T-helper 2 cell treated with Interferon-gamma antibody and Interleukin-4, amounts not matched to agents 100 ng/mL and 5 ng/mL, for 36 hours (primary cell): ENCODE measurements around the gene NUP155. TPM values are rescaled to one million over a fixed set of nuclear protein-coding genes. Genes with fewer than 3 reads are reported as not detected.
"Not testable (repeated sequence)": the region's sequence is repeated elsewhere in the genome, so short reads cannot be mapped to it uniquely, and the experiment has no call there.

Source experiments
- intact Hi-C: fragments of 100-400 bp; cut with micrococcal nuclease; formaldehyde crosslinking; loops from one replicate; pipeline ENCODE4 v1.15.1; 2023
- total RNA-seq: library from RNA; stranded (reverse); gene quantifications from 2 replicates; pipeline ENCODE4 v1.2.3, GENCODE V29; 2022

NUP155 gene
- total RNA-seq, 1 donor from 2014 or later: 61.9 TPM

GRCh38 chr5:37283214-37283820 lies 87.6 kb downstream of the NUP155 start:
- intact Hi-C loops: no loop called here

- intact Hi-C loops: no loop called here
Observed at GRCh38 chr5:37275511-37275910, 95.4 kb downstream of the NUP155 start.

GRCh38 chr5:37272511-37272910 lies 98.4 kb downstream of the NUP155 start:
- intact Hi-C loops: no loop called here

DNA sequence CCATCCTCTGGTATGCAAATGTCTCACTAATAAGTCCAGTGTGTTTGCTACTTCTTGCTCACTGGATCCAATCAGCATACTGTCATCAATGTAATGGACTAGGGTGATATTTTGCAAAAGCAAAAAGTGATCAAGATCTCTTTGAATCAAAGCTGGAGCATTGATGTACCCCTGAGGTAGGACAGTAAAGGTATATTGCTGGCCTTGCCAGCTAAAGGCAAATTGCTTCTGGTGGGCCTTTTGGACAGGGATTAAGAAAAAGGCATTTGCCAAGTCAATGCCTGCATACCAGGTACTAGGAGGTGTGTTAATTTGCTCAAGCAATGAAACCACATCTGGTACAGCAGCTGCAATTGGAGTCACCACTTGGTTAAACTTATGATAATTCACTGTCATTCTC lies 102.8 kb downstream of the NUP155 start:
- intact Hi-C loops: not testable (repeated sequence)

DNA sequence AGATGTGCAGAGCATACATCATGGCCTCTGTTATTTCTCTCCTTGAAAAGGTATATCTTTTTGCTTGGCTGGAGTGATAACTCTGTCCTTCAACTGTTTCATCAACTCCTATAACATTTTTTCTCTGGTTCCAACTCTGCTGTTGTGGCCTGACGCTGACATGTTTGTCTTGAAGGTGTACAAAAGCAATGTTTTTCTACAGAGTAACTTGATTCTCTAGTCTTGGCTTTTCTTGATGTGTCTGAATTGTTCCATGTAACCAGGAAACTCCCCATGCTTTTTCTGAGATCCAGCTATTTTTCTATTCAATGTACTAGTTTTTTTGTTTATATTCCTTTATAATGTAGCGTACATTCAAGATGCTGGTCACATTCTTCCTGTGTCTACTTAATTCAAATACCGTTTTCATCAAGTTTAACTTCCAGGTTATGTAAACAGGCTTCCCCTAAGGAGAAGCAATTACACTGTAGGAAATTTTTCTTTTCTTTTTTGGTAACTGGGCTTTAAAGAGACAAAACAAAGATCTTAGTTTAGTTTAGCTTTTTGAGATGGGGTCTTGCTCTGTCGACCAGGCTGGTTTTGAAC lies 115.0 kb downstream of the NUP155 start:
- intact Hi-C loops: no loop called here

DNA sequence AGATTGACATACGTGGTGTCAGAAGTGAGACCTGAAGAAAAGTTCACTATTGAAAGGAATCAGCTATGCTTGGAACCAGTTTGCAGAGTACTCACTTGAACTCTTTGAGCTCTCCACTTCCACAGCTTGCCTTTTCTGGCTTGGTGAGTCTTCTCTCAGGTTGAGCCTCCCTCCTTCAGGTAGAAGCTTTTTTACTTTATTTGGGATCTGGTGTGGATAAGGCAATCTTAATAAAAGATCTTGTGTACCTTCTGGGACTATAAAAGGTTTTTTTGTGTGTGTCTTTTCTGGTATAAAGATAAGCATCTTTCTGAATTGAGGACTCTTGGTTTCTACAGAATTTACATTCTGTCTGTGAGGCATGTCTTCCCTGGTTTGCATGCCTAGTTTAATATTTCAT lies 116.3 kb downstream of the NUP155 start:
- intact Hi-C loops: no loop called here

DNA sequence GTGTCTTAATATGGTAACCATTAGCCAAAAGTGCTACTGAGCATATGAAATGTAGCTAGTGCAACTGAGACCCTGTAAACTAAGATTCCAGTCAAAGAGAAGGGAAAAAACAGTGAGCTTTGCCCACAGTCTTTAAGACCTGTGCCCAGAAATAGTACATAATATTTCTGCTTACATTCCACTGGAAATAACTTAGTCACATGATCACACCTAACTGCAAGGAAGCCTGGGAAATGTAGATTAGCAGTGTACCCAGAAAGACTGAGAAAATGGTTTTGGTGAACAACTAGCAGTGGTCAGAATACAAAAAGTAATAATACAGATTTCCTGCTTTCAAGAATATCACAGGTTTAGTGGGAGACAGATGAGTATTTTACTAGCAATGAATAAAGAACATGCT lies 119.2 kb downstream of the NUP155 start:
- intact Hi-C loops: no loop called here

- intact Hi-C loops: loop anchor here (2.0 to 5.0 kb wide), 2 partner anchors 52 to 199 kb away; no protein-coding TSS in a partner anchor
Observed at GRCh38 chr5:37249815-37250164, 121.1 kb downstream of the NUP155 start.

- intact Hi-C loops: loop anchor here (2.0 to 5.0 kb wide), 2 partner anchors 52 to 198 kb away; no protein-coding TSS in a partner anchor
Observed at GRCh38 chr5:37248970-37249814, 121.7 kb downstream of the NUP155 start, which contains the start of gene CPLANE1. Gene CPLANE1 (minus strand): TSS chr5:37249376. CDS start chr5:37247698, 1,678 bp downstream.

- intact Hi-C loops: loop anchor here (2.0 to 5.0 kb wide), 2 partner anchors 51 to 198 kb away; no protein-coding TSS in a partner anchor
Observed at GRCh38 chr5:37248421-37248969, 122.4 kb downstream of the NUP155 start.

- intact Hi-C loops: loop anchor here (5.0 kb wide), 1 partner anchor 50 kb away; no protein-coding TSS in a partner anchor
Observed at GRCh38 chr5:37247496-37247895, 123.4 kb downstream of the NUP155 start.

GRCh38 chr5:37247036-37247435 lies 123.9 kb downstream of the NUP155 start:
- intact Hi-C loops: loop anchor here (5.0 kb wide), 1 partner anchor 50 kb away; no protein-coding TSS in a partner anchor

Other genes with a start within 250 kb of the NUP155 start
- 12.8 and 15.0 TPM in 2 replicates for gene CPLANE1, start 121.7 kb downstream of the NUP155 start, total RNA-seq
- 32.7 and 36.8 TPM in 2 replicates for gene WDR70, start 8.2 kb upstream of the NUP155 start, total RNA-seq